Measurements from ENCODE around the gene TCERG1L.
"Not testable (repeated sequence)": the region's sequence is repeated elsewhere in the genome, so short reads cannot be mapped to it uniquely, and the experiment has no call there.

TCERG1L gene

GRCh38 chr10:131245475-131246059 is 66.0 kb downstream of the TCERG1L start:
- no peak for DNase-seq

GRCh38 chr10:131244836-131245235 is 66.7 kb downstream of the TCERG1L start:
- DNase-seq, result no peak

GRCh38 chr10:131243076-131243475 is 68.4 kb downstream of the TCERG1L start:
- DNase-seq, result no peak

- no peak for DNase-seq
Measured at GRCh38 chr10:131242007-131242406, 69.5 kb downstream of the TCERG1L start.

- no peak for DNase-seq
Measured at GRCh38 chr10:131240691-131241090, 70.8 kb downstream of the TCERG1L start.

- no peak for DNase-seq
Measured at GRCh38 chr10:131239926-131240325, 71.6 kb downstream of the TCERG1L start.

DNA sequence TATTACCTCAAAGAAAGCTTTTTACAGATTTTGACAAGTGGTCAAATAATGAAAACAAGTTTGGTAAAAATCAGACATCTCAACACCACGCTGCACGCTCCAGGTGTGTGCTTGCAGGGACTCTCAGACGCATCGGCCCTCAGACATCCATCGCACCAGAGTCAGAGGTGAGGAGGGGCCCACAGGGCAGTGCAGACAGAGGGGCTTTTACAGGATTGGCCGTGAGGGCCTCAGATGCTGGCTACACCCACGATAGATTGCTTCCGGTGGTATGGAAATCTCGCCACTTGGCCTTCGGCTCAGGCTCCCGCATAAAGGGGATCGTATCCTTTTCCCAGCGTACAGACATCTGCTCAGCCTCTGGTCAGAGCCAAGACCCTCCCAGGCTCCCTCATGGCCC is 72.1 kb downstream of the TCERG1L start:
- no peak for DNase-seq

GRCh38 chr10:131238669-131239280 is 72.7 kb downstream of the TCERG1L start:
- DNase-seq, result no peak

DNA sequence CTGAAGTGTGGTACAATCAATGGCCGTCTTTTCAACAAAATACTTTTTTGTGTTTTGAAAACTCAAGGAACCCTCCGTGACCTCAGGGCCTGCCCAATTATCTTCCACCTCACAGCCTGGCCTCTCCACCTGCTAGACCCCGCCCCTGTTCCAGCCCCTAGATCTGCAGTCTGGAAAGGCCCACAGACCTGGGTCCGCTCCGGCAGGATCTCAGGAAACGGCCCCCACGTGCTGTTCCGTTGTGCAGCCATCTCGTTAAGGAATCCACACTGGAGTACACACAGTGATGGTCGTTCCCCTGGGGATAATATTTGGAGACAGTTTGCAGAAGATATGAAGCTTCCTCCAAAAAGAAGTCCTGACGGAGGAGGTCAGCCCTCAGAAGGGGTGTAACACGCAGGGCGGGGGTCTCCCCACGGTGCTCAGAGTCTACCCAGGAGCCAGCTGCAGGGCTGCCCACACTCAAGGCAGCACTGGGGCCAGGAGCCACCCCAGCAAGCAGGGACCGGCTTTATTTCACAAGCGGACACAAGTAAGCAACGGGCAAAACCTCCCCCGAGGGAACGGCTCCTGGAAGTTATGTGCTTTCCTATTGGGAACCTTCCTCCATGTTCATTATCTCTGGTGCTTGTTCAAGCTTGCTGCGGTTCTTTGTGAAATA is 73.4 kb downstream of the TCERG1L start:
- no peak for DNase-seq

DNA sequence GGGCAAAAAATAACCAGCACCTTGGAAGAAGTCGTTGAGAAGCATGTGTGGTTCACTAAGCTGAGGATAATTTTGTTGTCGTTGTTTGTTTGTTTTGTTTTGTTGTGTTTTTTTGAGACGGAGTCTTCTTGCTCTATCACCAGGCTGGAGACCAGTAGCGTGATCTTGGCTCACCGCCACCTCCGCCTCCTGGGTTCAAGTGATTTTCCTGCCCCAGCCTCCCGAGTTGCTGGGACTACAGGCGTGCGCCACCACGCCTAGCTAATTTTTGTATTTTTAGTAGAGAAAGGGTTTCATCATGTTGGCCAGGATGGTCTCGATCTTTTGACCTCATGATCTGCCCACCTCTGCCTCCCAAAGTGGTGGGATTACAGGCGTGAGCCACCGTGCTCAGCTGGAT is 76.9 kb downstream of the TCERG1L start:
- not testable (repeated sequence) for DNase-seq

- DNase-seq, result no peak
Measured at GRCh38 chr10:131233611-131234258, 77.8 kb downstream of the TCERG1L start.

DNA sequence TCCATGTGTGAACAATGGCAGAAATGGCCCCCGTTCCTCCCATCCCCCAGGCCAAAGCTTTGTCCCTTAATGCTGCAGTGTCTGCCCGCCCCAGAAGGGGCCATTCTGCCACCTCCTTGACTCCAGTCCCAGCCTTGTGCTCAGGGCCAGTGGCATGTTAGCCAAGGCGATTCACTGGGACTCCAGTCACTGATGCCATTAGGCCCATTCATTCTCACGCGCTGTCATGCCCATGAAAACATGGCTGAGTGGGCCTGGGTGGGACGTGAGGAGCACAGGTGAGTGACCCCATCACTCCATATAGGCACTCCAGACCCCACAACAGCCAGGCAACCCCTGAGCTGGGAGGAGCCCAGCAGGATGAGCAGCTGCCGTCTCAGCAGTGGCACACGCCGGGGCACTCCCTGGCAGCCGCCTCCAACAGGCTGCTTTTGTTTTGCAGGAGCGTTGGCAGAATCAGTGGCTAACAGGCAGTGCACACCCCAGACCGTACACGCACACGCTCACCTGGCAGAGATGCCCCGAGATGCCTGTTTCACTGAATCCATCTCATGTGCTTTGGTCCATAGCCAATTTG is 79.5 kb downstream of the TCERG1L start:
- DNase-seq, result no peak

GRCh38 chr10:131231323-131231964 is 80.1 kb downstream of the TCERG1L start:
- DNase-seq, result no peak

DNA sequence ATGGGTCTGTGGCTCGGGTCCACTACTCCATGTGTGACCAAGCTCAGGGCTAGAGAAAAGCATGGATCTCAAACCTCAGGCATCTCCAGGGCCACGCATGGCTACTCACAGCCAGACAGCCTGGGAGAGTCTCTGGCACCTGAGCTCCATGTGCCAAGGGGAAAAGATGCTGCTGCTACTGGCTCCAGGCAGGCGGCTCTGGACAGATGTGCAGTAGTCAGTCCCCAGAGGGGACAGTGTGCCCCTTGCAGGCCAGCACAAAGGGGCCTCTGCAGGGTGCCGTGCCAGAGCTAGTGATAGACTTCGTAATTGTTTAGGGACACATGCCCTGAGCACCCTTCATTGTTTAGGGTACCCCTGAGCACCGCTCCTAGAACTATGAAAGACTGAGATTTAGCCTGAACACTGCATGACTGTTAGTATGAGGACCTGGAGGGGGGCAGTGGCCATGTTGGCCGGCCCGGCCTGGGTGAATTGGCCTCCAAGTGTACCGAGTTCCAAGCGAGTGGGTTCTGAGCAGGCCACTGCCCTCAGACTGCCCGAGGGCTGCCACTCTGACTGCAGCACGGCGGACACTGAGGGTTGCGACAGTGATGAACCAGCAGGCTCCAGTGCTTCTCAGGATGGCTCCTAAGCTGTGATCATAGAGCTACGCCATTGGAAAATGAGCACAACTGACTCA is 80.7 kb downstream of the TCERG1L start:
- no peak for DNase-seq

DNA sequence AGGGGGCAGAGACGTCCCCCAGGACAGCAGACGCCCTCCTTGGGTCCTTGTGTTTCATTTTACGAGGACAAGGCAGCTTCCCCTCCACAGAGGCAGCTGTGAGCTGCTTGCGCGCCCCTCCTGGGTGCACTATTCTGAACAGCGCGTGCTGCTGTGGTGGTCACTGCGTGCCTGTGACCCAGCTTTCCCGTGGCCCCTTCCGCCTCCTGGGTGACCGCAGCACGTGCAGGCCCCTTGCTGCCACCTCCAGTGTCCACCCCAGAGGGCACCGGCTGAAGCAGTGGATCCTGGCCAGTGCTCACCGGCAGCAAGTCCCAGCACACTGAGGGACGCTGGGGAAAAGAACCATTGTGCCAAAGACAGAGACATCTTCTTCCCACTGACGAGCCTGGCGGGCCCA is 81.4 kb downstream of the TCERG1L start:
- DNase-seq, result no peak

DNA sequence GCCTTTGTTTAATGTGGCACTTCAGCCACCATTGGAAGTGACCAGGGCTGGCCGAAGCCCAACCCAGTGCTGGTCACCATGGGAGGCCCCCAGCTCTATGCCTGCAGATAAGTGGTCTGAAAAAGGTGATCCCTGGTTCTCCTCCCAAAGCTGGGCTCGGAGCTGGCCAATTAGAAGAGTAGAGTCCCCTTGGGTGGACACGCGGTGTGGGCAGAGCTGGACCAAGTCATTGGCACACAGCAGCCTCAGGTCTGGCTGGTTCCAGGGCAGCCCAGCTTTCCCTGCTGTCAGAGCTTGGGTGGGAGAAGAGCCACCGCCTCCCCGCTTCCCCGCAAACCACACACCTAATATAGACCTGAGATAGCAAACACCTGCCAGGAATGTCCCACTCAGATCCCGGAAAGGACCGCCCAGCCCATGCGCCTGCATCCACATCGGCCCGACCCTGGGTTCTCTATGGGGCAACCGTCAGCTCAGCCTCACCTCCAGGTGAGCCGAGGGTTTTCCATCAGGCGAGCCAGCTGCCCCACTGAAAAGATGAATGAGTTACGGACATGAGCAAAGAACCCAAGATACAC is 84.3 kb downstream of the TCERG1L start:
- no peak for DNase-seq

DNA sequence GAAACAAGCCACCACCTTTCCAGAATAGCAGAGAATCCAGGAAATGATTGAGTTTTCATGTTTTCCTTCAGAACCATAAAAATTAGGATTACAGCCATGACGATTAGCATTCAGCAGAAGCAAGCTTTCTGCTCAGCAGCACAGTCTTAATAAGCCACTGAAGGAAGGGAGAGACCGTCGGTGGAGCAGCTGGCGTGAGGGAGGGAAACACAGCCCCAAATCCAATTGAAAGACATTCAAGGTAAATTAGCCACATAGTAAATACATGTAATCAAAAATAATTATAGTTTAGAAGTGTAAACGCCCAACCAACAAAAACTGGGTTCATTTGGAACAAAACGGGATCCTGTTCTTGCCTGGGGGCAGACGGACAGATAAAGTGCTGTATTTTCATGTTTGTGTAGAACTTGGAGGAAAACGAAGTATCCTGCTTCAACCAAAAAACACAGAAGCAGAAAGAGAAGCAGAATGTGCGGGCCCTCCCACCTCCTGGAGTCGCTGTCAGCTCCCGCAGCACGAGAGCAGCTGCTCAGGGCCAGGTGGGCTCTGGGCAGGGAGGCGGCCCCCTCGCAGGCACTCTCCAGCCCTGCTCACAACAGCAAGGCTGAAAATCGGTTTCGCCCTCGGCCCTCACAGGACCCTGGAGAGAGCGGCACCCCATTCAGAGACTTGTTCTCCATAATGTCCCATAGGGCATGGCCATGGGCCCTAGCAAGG is 84.9 kb downstream of the TCERG1L start:
- no peak for DNase-seq

- DNase-seq, result no peak
Measured at GRCh38 chr10:131224106-131224505, 87.4 kb downstream of the TCERG1L start.

- DNase-seq, result no peak
Measured at GRCh38 chr10:131223422-131223821, 88.1 kb downstream of the TCERG1L start.

DNA sequence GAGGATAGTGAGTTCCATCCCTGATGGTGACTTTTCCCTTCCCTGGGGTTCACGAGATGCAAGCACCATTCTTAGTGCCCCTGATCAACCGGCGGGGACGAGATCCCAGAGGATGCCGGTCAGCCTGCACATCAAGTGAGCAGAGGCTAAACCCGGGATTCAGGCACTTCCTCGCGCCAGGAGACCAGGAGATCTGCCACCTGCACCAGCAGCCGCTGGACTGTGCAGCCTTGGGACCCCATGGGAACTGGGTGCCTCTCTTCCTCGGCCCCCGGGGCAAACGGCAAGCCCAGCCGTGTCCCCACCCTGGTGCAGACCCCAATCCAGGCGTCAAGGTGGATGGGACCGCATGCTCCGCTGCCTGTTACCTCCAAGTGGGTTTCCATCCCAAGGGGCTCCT is 88.5 kb downstream of the TCERG1L start:
- DNase-seq, result no peak

DNA sequence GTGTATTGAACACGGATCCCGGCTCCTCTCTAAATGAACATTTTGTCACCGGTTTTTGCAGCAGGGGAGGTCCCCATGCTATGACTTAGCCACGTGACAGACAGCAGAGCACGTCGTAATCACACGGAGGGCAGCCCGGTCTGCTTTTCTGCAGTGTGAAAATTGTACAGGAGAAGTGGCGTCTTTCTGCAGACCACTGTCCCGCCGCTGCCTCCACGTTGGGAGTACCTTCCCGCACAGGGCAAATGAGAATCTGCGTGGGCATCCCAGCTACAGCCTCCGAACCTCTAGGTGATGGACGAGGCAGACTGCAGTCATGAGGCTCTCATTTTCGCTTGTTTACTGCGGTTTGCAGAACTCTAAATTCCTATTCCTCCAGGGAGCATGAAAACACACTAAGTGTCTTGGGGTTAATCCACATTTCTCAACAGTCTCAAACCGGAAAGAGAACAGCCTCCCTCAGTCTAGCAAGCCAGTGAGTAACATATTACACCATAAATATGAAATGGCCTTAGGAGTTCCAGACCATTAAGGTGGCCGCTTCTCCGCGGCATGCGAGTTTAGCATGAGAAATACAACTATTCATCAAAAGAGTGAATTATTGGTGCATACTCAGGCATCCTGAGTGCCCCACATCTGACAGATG is 89.8 kb downstream of the TCERG1L start:
- DNase-seq, result no peak

Data from amniotic stem cell (primary cell).